ENCODE measurements around the gene MROH7. TPM values are rescaled to one million over a fixed set of nuclear protein-coding genes. Genes with fewer than 3 reads are reported as not detected.

The MROH7 gene
- total and polyA plus RNA-seq, 2 of the 13 experiments (the other 11 are each of a cell fraction or from before 2014, with no cell fraction given), result 0.09 TPM

GRCh38 chr1:54715493-54716298, 74.1 kb downstream of the MROH7 start, which contains the start of gene TTC4 (continued):
- no peak; the same call in 1 of the 2 replicates for TF ChIP-seq ZNF567 (CRISPR knock-in tag; IDR thresholded peaks at IDR 0.05; ENCODE audit: borderline replicate concordance)
- TF ChIP-seq ELF4 (CRISPR knock-in tag; IDR thresholded peaks at IDR 0.05; ENCODE audit: borderline replicate concordance), result peak; percentile 50; the same call in 1 of the 2 replicates
- no peak for TF ChIP-seq CREBL2 (CRISPR knock-in tag; IDR thresholded peaks at IDR 0.05; ENCODE audit: borderline replicate concordance)
- TF ChIP-seq AFF4 (CRISPR knock-in tag; IDR thresholded peaks at IDR 0.05), result no peak
- no peak for TF ChIP-seq JUND (CRISPR knock-in tag; IDR thresholded peaks at IDR 0.05)
- peak; percentile 21; the same call in 1 of the 2 replicates for TF ChIP-seq TFE3 (CRISPR knock-in tag; IDR thresholded peaks at IDR 0.05)
- TF ChIP-seq ZNF260 (CRISPR knock-in tag; IDR thresholded peaks at IDR 0.05; ENCODE audit: borderline replicate concordance, low read depth), result no peak
- peak; percentile 53 for TF ChIP-seq FOXA3 (CRISPR knock-in tag; IDR thresholded peaks at IDR 0.05)
- TF ChIP-seq ZNF484 (CRISPR knock-in tag; IDR thresholded peaks at IDR 0.05; ENCODE audit: borderline replicate concordance, low read depth), result no peak
- TF ChIP-seq ZBTB25 (CRISPR knock-in tag; IDR thresholded peaks at IDR 0.05), result peak; percentile 73; the same call in 1 of the 2 replicates
- no peak for TF ChIP-seq ZNF136 (CRISPR knock-in tag; IDR thresholded peaks at IDR 0.05; ENCODE audit: low read depth)
- peak; percentile 86 for TF ChIP-seq SMAD3 (CRISPR knock-in tag; IDR thresholded peaks at IDR 0.05)
- TF ChIP-seq ZFP36L1 (CRISPR knock-in tag; IDR thresholded peaks at IDR 0.05), result no peak
- no peak for TF ChIP-seq BCLAF1 (IDR thresholded peaks at IDR 0.05)
- TF ChIP-seq POLR2G (IDR thresholded peaks at IDR 0.05; ENCODE audit: low read depth, low read length), result peak; percentile 91
- TF ChIP-seq ZNF839 (CRISPR knock-in tag; IDR thresholded peaks at IDR 0.05; ENCODE audit: borderline replicate concordance), result no peak
- peak; percentile 97 for TF ChIP-seq KDM2A (CRISPR knock-in tag; IDR thresholded peaks at IDR 0.05; ENCODE audit: borderline replicate concordance, low read depth)
- no peak for TF ChIP-seq ESRRA (CRISPR knock-in tag; IDR thresholded peaks at IDR 0.05; ENCODE audit: low read depth)
- TF ChIP-seq KDM6A (CRISPR knock-in tag; IDR thresholded peaks at IDR 0.05; ENCODE audit: low read depth), result no peak
- TF ChIP-seq SRSF1 (optimal IDR thresholded peaks at IDR 0.05; ENCODE audit: low read depth, low read length), result peak; percentile 92

Data from HepG2 (cell line).